ENCODE data around the gene SLC27A1.
A peak's percentile ranks its signal among the peaks of the same experiment; 100 is the strongest.

The SLC27A1 gene

GRCh38 chr19:17436094-17436873 lies 34.0 kb upstream of the SLC27A1 start:
- Histone ChIP-seq H3K4me1 (ENCODE audit: control insufficient read depth, insufficient read depth, low read length) (no peaks in the 10 kb centered on the region), H3K4me3 (ENCODE audit: low read depth, low read length) (no peak overlapping the region), H3K27ac (ENCODE audit: extremely low read depth, low read depth, low read length) (no peak overlapping the region), H3K36me3 (ENCODE audit: control insufficient read depth in 2 of 2, insufficient read depth in 1 of 2, low read length in 2 of 2) (peaks cover 0 to 8% of the 10 kb centered on the region in 2 experiments; a peak in 2 of 3 replicates), H3K9me3 (ENCODE audit: control insufficient read depth, insufficient read depth, low read depth, low read length) (no peaks in the 10 kb centered on the region)
- TF ChIP-seq ZNF76 (tag by site-specific recombination; IDR thresholded peaks at IDR 0.05; ENCODE audit: borderline replicate concordance, low read depth) (no peak), ZNF155 (tag by site-specific recombination; IDR thresholded peaks at IDR 0.05) (no peak), ZNF585B (tag by site-specific recombination; IDR thresholded peaks at IDR 0.05) (no peak), ZBTB49 (tag by site-specific recombination; IDR thresholded peaks at IDR 0.05; ENCODE audit: low read depth) (no peak), ZNF677 (tag by site-specific recombination; IDR thresholded peaks at IDR 0.05) (no peak), ZNF280D (tag by site-specific recombination; IDR thresholded peaks at IDR 0.05) (peak; percentile 94), ZNF580 (tag by site-specific recombination; IDR thresholded peaks at IDR 0.05) (peak; percentile 68), ZNF394 (tag by site-specific recombination; IDR thresholded peaks at IDR 0.05; ENCODE audit: borderline replicate concordance) (no peak), ZSCAN23 (tag by site-specific recombination; IDR thresholded peaks at IDR 0.05) (no peak)
- CTCF ChIA-PET: no interaction called here
- POLR2A ChIA-PET: no interaction called here

- POLR2A ChIA-PET: no interaction called here
- TF ChIP-seq ZFP69B (tag by site-specific recombination; IDR thresholded peaks at IDR 0.05) (no peak), ZNF768 (tag by site-specific recombination; IDR thresholded peaks at IDR 0.05) (0 out of 2 replicates have a peak, but pooled peaks have one; percentile 55)
- H3K27ac ChIP-seq (ENCODE audit: extremely low read depth, low read depth, low read length): no peak overlapping the region
- H3K9me3 ChIP-seq (ENCODE audit: control insufficient read depth, insufficient read depth, low read depth, low read length): no peaks in the 10 kb centered on the region
- H3K4me1 ChIP-seq (ENCODE audit: control insufficient read depth, insufficient read depth, low read length): no peaks in the 10 kb centered on the region
- no peak overlapping the region for H3K4me3 ChIP-seq (ENCODE audit: low read depth, low read length)
- CTCF ChIA-PET: interaction anchor here (0.8 kb wide), 1 partner anchor 17 kb away, joined by 3 read pairs; the partner anchor contains the start of gene MVB12A
- H3K36me3 ChIP-seq (ENCODE audit: control insufficient read depth in 2 of 2, insufficient read depth in 1 of 2, low read length in 2 of 2): peaks cover 0 to 8% of the 10 kb centered on the region in 2 experiments; a peak in 2 of 3 replicates
These were observed 33.5 kb upstream of the SLC27A1 start for GRCh38 chr19:17436874-17437267.

- POLR2A ChIA-PET: interaction anchor here (0.6 to 1.4 kb wide), 6 partner anchors 8 to 418 kb away, joined by 3 to 9 read pairs (median 4); partner anchors contain the start of genes NXNL1 and RPL18A
- no peak overlapping the region for H3K4me3 ChIP-seq (ENCODE audit: low read depth, low read length)
- no peak overlapping the region for H3K27ac ChIP-seq (ENCODE audit: extremely low read depth, low read depth, low read length)
- H3K9me3 ChIP-seq (ENCODE audit: control insufficient read depth, insufficient read depth, low read depth, low read length): no peaks in the 10 kb centered on the region
- CTCF ChIA-PET: interaction anchor here (0.5 to 4.1 kb wide), 45 partner anchors 8 to 939 kb away, joined by 3 to 53 read pairs (median 5); partner anchors contain the start of genes BST2, MVB12A, PGLS and RPL18A
- H3K4me1 ChIP-seq (ENCODE audit: control insufficient read depth, insufficient read depth, low read length): no peaks in the 10 kb centered on the region
- H3K36me3 ChIP-seq (ENCODE audit: control insufficient read depth in 2 of 2, insufficient read depth in 1 of 2, low read length in 2 of 2): peaks cover 0 to under 1% of the 10 kb centered on the region in 2 experiments; a peak in 2 of 3 replicates
- TF ChIP-seq ZNF10 (tag by site-specific recombination; IDR thresholded peaks at IDR 0.05): no peak
- no peak for TF ChIP-seq MEIS1 (CRISPR knock-in tag; IDR thresholded peaks at IDR 0.05; ENCODE audit: borderline replicate concordance)
- TF ChIP-seq HOXC10 (CRISPR knock-in tag; IDR thresholded peaks at IDR 0.05): no peak
- TF ChIP-seq ZNF549 (tag by site-specific recombination; IDR thresholded peaks at IDR 0.05): no peak
- TF ChIP-seq IKZF3 (tag by site-specific recombination; IDR thresholded peaks at IDR 0.05): no peak
- no peak for TF ChIP-seq ZBTB10 (tag by site-specific recombination; IDR thresholded peaks at IDR 0.05)
- TF ChIP-seq ZNF16 (tag by site-specific recombination; IDR thresholded peaks at IDR 0.05; ENCODE audit: low read depth): no peak
- no peak for TF ChIP-seq ZNF488 (tag by site-specific recombination; IDR thresholded peaks at IDR 0.05)
These were observed 28.9 kb upstream of the SLC27A1 start for GRCh38 chr19:17441241-17442021.
